Measurements from ENCODE around the gene F13A1.

The F13A1 gene

DNA sequence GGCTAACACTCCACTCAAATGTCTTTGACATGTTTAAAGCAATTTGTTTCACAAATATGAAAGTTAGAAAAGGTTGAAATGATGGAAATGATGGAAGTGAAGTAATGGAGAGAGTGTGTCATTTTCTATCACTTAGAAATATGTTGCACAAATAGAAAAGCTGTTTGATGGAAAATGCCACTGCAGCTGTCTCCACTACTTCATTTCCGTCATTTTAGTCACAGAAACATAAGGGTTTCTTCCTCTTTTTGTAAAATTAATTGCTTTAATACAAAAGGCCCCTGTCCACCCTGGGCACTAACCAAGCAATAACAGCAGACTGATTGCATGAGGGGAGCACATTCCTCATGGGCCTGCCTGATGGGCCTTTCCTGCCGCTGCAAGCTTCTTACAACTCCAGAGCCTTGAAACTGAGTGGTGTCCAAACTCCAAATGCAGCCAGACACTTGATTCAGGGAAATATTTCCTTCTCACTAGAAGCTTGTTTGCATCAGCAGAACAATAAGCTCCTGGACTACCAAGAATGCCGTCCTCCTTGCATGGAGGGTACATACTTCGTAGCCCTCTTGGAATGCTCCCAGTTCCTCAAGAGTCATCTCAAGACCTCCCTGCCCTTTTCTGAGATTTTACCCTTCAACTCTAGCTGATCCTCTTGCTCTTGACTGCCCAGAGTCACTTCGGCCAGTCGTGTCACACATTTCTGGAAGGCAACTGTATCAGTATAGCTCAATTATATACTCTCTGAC lies 36.1 kb downstream of the F13A1 start:
- H3K27ac ChIP-seq, result no peak overlapping the region
- H3K36me3 ChIP-seq, result no peaks in the 10 kb centered on the region
- H3K4me1 ChIP-seq (ENCODE audit: control insufficient read depth in 1 of 2, insufficient read depth in 1 of 2, low read depth in 1 of 2, low read length in 1 of 2), result no peaks in the 10 kb centered on the region
- H3K4me3 ChIP-seq (ENCODE audit: low read depth in 1 of 2, low read length in 1 of 2), result no peak overlapping the region
- no peaks in the 10 kb centered on the region for H3K9me3 ChIP-seq
- TF ChIP-seq, protein P1, sequence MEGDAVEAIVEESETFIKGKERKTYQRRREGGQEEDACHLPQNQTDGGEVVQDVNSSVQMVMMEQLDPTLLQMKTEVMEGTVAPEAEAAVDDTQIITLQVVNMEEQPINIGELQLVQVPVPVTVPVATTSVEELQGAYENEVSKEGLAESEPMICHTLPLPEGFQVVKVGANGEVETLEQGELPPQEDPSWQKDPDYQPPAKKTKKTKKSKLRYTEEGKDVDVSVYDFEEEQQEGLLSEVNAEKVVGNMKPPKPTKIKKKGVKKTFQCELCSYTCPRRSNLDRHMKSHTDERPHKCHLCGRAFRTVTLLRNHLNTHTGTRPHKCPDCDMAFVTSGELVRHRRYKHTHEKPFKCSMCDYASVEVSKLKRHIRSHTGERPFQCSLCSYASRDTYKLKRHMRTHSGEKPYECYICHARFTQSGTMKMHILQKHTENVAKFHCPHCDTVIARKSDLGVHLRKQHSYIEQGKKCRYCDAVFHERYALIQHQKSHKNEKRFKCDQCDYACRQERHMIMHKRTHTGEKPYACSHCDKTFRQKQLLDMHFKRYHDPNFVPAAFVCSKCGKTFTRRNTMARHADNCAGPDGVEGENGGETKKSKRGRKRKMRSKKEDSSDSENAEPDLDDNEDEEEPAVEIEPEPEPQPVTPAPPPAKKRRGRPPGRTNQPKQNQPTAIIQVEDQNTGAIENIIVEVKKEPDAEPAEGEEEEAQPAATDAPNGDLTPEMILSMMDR (IDR thresholded peaks at IDR 0.05), result no peak
- H3K27me3 ChIP-seq, result no peaks in the 10 kb centered on the region

DNA sequence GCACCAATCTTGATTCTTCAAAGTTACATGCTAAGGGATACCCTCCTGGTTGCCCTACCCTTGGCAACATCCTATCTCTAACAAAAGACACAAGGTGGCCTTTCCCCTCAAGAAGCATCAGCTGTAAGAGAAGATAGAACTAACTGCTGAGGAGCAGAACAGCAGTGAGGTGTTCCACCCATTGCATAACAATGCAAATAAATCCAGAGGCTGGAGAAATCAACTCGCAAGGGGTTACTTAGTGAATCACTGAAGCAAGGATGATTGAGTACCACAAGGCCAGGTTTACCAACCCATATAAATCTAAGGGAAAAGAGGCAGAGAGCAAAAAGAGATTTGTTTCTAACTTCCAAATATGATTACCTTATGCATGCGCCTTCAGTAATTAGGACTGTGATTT lies 36.7 kb downstream of the F13A1 start:
- H3K9me3 ChIP-seq, result no peaks in the 10 kb centered on the region
- TF ChIP-seq, protein P1 (IDR thresholded peaks at IDR 0.05), result no peak
- no peak overlapping the region for H3K27ac ChIP-seq
- no peaks in the 10 kb centered on the region for H3K27me3 ChIP-seq
- no peaks in the 10 kb centered on the region for H3K4me1 ChIP-seq (ENCODE audit: control insufficient read depth in 1 of 2, insufficient read depth in 1 of 2, low read depth in 1 of 2, low read length in 1 of 2)
- no peaks in the 10 kb centered on the region for H3K36me3 ChIP-seq
- no peak overlapping the region for H3K4me3 ChIP-seq (ENCODE audit: low read depth in 1 of 2, low read length in 1 of 2)

DNA sequence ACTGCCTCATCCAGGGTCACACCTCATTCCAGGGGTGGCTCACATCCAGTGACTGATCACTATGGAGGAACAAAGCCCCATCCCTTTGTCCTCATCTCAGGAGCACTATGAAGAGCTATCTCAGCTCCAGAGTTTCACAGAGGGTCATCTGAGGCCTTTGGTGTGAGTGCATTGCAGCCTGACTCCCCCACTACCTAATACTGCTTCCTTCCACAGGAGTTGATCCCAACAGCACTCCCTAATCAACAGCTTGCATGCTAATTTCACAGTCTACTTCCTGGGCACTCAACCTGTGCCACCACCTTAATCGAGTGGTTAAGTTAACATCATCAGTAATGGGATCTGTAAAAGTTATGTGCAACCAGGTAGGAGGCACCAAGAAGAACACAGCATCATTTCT lies 37.7 kb downstream of the F13A1 start:
- Histone ChIP-seq H3K27me3 (no peaks in the 10 kb centered on the region), H3K27ac (no peak overlapping the region), H3K4me1 (ENCODE audit: control insufficient read depth in 1 of 2, insufficient read depth in 1 of 2, low read depth in 1 of 2, low read length in 1 of 2) (no peaks in the 10 kb centered on the region), H3K36me3 (no peaks in the 10 kb centered on the region), H3K9me3 (no peaks in the 10 kb centered on the region), H3K4me3 (ENCODE audit: low read depth in 1 of 2, low read length in 1 of 2) (no peak overlapping the region)
- TF ChIP-seq, protein P1 (IDR thresholded peaks at IDR 0.05), result no peak

DNA sequence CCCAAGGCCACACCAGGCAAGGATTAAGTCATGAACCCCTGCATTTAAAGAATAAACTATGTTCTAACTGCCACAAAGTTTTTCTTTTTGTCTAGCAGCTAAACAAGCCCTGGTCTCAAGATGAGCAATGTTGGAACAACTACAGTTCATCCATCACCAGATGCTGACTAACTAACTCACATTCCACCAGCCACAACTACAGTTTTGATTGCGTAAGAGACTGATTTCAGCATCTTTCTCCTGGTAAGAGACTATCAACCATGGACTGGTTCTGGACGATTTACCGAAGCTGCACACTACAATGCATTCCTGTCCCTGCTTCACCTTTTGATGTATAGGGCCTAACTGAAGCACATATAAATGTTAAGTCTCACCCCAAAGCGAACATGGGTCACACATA lies 43.0 kb downstream of the F13A1 start:
- Histone ChIP-seq H3K4me1 (ENCODE audit: control insufficient read depth in 1 of 2, insufficient read depth in 1 of 2, low read depth in 1 of 2, low read length in 1 of 2) (no peaks in the 10 kb centered on the region), H3K9me3 (no peaks in the 10 kb centered on the region), H3K36me3 (no peaks in the 10 kb centered on the region), H3K4me3 (ENCODE audit: low read depth in 1 of 2, low read length in 1 of 2) (no peak overlapping the region), H3K27me3 (no peaks in the 10 kb centered on the region), H3K27ac (no peak overlapping the region)
- TF ChIP-seq, protein P1 (IDR thresholded peaks at IDR 0.05), result no peak

DNA sequence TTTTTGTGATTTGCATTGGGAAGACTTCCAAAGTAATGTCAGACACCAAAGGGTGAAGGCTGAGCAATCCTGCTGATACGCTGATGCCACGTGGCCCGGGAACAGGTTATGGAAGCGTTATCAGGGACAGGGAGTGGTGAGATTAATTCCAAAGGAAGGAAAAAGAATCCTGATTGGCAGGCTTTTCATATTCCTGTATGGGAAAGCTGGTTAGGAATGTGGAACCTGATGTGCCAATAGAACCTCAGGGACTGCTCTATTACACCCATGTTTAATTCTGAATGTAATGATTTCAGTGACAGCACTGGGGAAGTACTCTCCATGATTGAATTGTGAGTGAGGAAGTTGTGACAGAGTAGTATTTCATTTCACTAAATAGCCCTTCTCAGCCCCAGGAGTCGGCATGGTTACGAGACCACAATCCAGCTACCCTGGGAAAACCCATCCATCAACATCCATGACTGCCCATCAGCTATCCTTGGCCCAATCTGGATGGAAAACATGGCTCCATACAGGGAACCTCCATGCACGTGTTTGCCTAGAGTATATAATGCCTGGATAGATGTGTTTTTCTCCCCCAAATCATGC lies 49.4 kb downstream of the F13A1 start:
- no peaks in the 10 kb centered on the region for H3K4me1 ChIP-seq (ENCODE audit: control insufficient read depth in 1 of 2, insufficient read depth in 1 of 2, low read depth in 1 of 2, low read length in 1 of 2)
- H3K27me3 ChIP-seq, result no peaks in the 10 kb centered on the region
- no peaks in the 10 kb centered on the region for H3K36me3 ChIP-seq
- TF ChIP-seq, protein P1 (IDR thresholded peaks at IDR 0.05), result no peak
- H3K9me3 ChIP-seq, result no peaks in the 10 kb centered on the region
- H3K4me3 ChIP-seq (ENCODE audit: low read depth in 1 of 2, low read length in 1 of 2), result no peak overlapping the region
- H3K27ac ChIP-seq, result no peak overlapping the region

All from neutrophil (primary cell).